ENCODE measurements around the gene CD300A.
A peak's percentile ranks its signal among the peaks of the same experiment; 100 is the strongest.

The CD300A gene

DNA sequence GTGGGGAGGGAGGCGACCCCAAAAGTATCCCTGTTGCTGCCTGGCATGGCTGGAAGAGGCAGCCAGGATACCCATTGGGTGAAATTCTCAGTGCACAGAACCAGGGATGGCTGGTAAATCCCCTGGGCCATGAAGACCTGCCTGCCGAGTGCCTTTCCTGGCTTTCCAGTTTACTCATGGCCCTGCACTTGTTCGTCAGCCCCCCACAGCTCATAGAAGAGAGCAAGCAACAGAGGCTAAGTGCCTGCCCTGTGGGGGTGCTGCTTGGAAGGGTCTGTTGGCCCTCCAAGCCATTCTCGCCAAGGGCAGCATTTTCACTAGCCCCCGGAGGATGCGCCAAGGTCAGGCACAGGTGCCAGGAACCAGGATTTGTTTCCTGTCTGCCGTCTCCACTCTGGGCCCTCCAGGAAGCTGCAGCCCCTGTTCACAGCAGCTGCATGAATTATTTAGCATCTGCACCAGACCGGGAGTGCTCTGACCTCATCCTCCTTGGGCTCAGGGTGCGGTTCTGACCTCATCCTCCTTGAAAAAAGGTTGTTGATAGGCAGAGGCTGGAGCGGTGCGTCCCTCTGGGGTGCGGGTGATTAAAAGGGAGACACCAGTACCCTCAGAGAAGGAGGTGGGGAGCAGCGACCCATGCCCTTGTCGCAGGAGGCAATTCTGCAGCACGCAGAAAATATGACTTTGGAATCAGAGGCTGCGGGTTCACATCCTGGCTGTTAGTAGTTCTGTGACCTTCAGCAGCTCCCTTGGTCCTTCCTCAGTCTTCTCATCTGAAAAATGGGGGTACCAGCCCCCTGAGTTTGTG is 14.2 kb upstream of the CD300A start:
- no peak overlapping the region for H3K23ac ChIP-seq (ENCODE audit: low read depth, low read length, poor library complexity)
- H3K4me1 ChIP-seq (ENCODE audit: control insufficient read depth in 2 of 2, insufficient read depth in 1 of 2, low read depth in 1 of 2, low read length in 2 of 2) = peaks cover 18 to 22% of the 10 kb centered on the region in 2 donors
- no peak for DNase-seq (ENCODE audit: low spot score)
- no peak overlapping the region for H4K91ac ChIP-seq (ENCODE audit: low read depth, low read length, poor library complexity)
- H2AFZ ChIP-seq (ENCODE audit: low read length) = peak overlapping the region; percentile 58
- no peak overlapping the region for H3K4ac ChIP-seq (ENCODE audit: low read length)
- WGBS, 2 donors (ENCODE audit: extremely low coverage in 2 of 2, insufficient read length in 2 of 2, insufficient replicate concordance in 1 of 2) = no CpG with 5 or more reads among the region's 16 CpGs
- H3K9me3 ChIP-seq (replicated peaks in 1 of 2; ENCODE audit: control insufficient read depth in 2 of 2, insufficient read depth in 1 of 2, low read depth in 1 of 2, low read length in 2 of 2) = no peaks in the 10 kb centered on the region
- peaks cover 0 to 32% (median 14%) of the 10 kb centered on the region in 3 experiments for H3K27me3 ChIP-seq (ENCODE audit: control insufficient read depth in 3 of 3, insufficient read depth in 3 of 3, low read depth in 1 of 3, low read length in 3 of 3)
- peak overlapping the region; percentile 15 for H3K18ac ChIP-seq (ENCODE audit: low read length)
- H3K4me2 ChIP-seq (ENCODE audit: insufficient read depth, low read length, poor library complexity, severe bottlenecking) = no peak overlapping the region
- no peak overlapping the region for H2BK12ac ChIP-seq (ENCODE audit: low read length)
- H2AK5ac ChIP-seq (ENCODE audit: low read depth, low read length) = no peak overlapping the region
- no peak overlapping the region for H3K14ac ChIP-seq (ENCODE audit: low read length)
- H3K36me3 ChIP-seq (replicated peaks in 1 of 2; ENCODE audit: control insufficient read depth in 2 of 2, insufficient read depth in 2 of 2, low read length in 2 of 2) = peaks cover 0 to 5% of the 10 kb centered on the region in 2 donors
- H3K4me3 ChIP-seq (ENCODE audit: low read length in 2 of 2) = no peak overlapping the region
- no peak overlapping the region for H4K8ac ChIP-seq (ENCODE audit: low read depth, low read length)
- H3K27ac ChIP-seq (replicated peaks; ENCODE audit: low read length) = no peak overlapping the region
- peak overlapping the region; percentile 8 for H2BK15ac ChIP-seq (ENCODE audit: low read length)
- H3K79me1 ChIP-seq (ENCODE audit: low read depth, low read length) = peaks cover 2% of the 10 kb centered on the region
- no peak overlapping the region for H3K9ac ChIP-seq (ENCODE audit: low read depth, low read length, poor library complexity)
- H2BK120ac ChIP-seq (ENCODE audit: low read depth, low read length) = no peak overlapping the region
- H2BK5ac ChIP-seq (ENCODE audit: low read length) = no peak overlapping the region

DNA sequence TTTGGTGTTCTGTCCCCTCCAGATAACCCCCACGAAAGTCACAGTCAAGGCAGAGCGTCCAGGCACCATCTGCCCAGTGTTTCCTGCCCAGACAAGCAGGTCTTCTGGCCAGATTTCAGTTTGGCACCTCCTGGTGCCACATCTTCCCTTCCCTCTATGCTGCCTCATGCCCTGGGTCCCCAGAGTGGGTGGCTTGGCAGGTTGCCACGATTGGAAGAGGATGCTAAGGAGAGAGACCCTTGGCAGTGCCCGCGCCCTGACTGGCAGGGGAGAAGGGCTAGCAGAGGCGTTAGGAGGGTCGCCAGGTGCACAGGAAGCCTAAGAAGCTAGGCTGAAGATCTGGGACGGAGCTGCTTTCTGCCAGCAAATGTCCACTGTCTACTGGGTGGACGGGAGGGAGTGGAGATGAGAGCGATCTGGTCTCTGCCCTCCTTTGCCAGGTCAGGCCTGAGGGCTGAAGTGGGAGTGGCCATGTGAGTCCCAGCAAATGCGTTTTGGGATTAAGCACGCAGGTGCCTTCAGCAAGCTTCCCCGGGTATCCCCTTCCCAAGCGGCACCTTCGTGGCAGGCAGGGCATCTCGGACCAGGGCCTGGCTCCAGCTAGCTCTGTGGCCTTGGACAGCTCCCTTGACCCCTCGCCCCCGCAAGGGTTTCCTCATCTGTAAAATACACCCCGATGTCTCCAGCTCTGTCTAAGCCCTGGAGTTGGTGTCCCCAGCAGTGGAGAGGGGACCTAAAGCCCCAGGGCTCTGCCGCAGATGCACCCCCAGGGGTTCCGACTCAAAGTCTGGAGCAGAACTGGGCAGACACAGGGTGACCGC is 13.4 kb upstream of the CD300A start:
- no peak for DNase-seq (ENCODE audit: low spot score)
- H3K23ac ChIP-seq (ENCODE audit: low read depth, low read length, poor library complexity) = no peak overlapping the region
- H3K18ac ChIP-seq (ENCODE audit: low read length) = peak overlapping the region; percentile 98
- H4K8ac ChIP-seq (ENCODE audit: low read depth, low read length) = no peak overlapping the region
- H3K27me3 ChIP-seq (ENCODE audit: control insufficient read depth in 3 of 3, insufficient read depth in 3 of 3, low read depth in 1 of 3, low read length in 3 of 3) = peaks cover 0 to 32% (median 16%) of the 10 kb centered on the region in 3 experiments
- H3K4me1 ChIP-seq (ENCODE audit: control insufficient read depth in 2 of 2, insufficient read depth in 1 of 2, low read depth in 1 of 2, low read length in 2 of 2) = peaks cover 18 to 22% of the 10 kb centered on the region in 2 donors
- H2BK12ac ChIP-seq (ENCODE audit: low read length) = peak overlapping the region; percentile 88
- H3K9ac ChIP-seq (ENCODE audit: low read depth, low read length, poor library complexity) = no peak overlapping the region
- peak overlapping the region; percentile 59 for H4K91ac ChIP-seq (ENCODE audit: low read depth, low read length, poor library complexity)
- peak overlapping the region; percentile 66 for H2AFZ ChIP-seq (ENCODE audit: low read length)
- peak overlapping the region; percentile 53 for H2AK5ac ChIP-seq (ENCODE audit: low read depth, low read length)
- H2BK5ac ChIP-seq (ENCODE audit: low read length) = peak overlapping the region; percentile 93
- H3K27ac ChIP-seq (replicated peaks; ENCODE audit: low read length) = no peak overlapping the region
- peak overlapping the region; percentile 78 for H3K4me2 ChIP-seq (ENCODE audit: insufficient read depth, low read length, poor library complexity, severe bottlenecking)
- no CpG with 5 or more reads among the region's 22 CpGs for WGBS, 2 donors (ENCODE audit: extremely low coverage in 2 of 2, insufficient read length in 2 of 2, insufficient replicate concordance in 1 of 2)
- peak overlapping the region; percentile 83 for H2BK15ac ChIP-seq (ENCODE audit: low read length)
- H3K4ac ChIP-seq (ENCODE audit: low read length) = no peak overlapping the region
- H3K9me3 ChIP-seq (replicated peaks in 1 of 2; ENCODE audit: control insufficient read depth in 2 of 2, insufficient read depth in 1 of 2, low read depth in 1 of 2, low read length in 2 of 2) = no peaks in the 10 kb centered on the region
- H2BK120ac ChIP-seq (ENCODE audit: low read depth, low read length) = peak overlapping the region; percentile 83
- peak overlapping the region; percentile 58 for H3K14ac ChIP-seq (ENCODE audit: low read length)
- H3K4me3 ChIP-seq (ENCODE audit: low read length in 2 of 2) = peak overlapping the region in 1 of 2 donors; percentile 69
- H3K79me1 ChIP-seq (ENCODE audit: low read depth, low read length) = no peaks in the 10 kb centered on the region
- H3K36me3 ChIP-seq (replicated peaks in 1 of 2; ENCODE audit: control insufficient read depth in 2 of 2, insufficient read depth in 2 of 2, low read length in 2 of 2) = peaks cover 0 to 3% of the 10 kb centered on the region in 2 donors

DNA sequence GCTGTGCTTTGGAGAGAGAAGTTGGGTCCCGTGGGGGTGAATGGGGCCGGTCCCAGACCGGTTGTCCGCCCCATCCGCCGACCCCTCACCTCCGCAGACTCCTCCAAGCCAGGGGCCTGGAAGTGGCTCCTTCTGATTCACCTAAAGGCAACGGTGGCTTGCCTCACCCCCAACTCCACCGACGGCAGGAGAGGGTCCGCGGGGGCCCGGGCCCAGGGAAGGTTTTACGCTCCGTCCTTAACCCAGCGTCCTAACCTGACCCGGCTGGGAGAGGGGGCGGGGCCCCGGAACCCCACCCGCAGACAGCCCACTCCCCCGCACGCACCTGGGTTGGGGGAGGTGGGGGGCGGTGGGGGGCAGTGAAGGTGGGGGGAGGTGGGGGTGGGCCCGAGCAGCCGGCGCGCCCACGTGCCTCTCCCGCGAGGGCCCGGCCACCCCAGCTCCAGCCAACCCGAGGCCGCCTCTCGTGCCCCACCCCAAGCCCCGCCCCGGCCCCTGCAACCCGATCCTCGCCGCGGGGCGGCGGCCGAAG is 12.7 kb upstream of the CD300A start:
- Histone ChIP-seq H4K8ac (ENCODE audit: low read depth, low read length) (no peak overlapping the region), H2BK12ac (ENCODE audit: low read length) (peak overlapping the region; percentile 88), H4K91ac (ENCODE audit: low read depth, low read length, poor library complexity) (peak overlapping the region; percentile 59), H3K18ac (ENCODE audit: low read length) (peak overlapping the region; percentile 98), H3K27me3 (ENCODE audit: control insufficient read depth in 3 of 3, insufficient read depth in 3 of 3, low read depth in 1 of 3, low read length in 3 of 3) (peaks cover 0 to 32% (median 16%) of the 10 kb centered on the region in 3 experiments), H2AFZ (ENCODE audit: low read length) (peak overlapping the region; percentile 100), H2BK15ac (ENCODE audit: low read length) (peak overlapping the region; percentile 83), H3K36me3 (replicated peaks in 1 of 2; ENCODE audit: control insufficient read depth in 2 of 2, insufficient read depth in 2 of 2, low read length in 2 of 2) (peaks cover 0 to 3% of the 10 kb centered on the region in 2 donors), H2BK5ac (ENCODE audit: low read length) (peak overlapping the region; percentile 93), H3K4me1 (ENCODE audit: control insufficient read depth in 2 of 2, insufficient read depth in 1 of 2, low read depth in 1 of 2, low read length in 2 of 2) (peaks cover 18 to 22% of the 10 kb centered on the region in 2 donors), H3K23ac (ENCODE audit: low read depth, low read length, poor library complexity) (no peak overlapping the region), H3K4me2 (ENCODE audit: insufficient read depth, low read length, poor library complexity, severe bottlenecking) (peak overlapping the region; percentile 78), H3K4me3 (ENCODE audit: low read length in 2 of 2) (peak overlapping the region in 1 of 2 donors; percentile 69), H3K14ac (ENCODE audit: low read length) (peak overlapping the region; percentile 58), H3K9me3 (replicated peaks in 1 of 2; ENCODE audit: control insufficient read depth in 2 of 2, insufficient read depth in 1 of 2, low read depth in 1 of 2, low read length in 2 of 2) (no peaks in the 10 kb centered on the region), H2AK5ac (ENCODE audit: low read depth, low read length) (peak overlapping the region; percentile 53), H3K4ac (ENCODE audit: low read length) (no peak overlapping the region), H2BK120ac (ENCODE audit: low read depth, low read length) (peak overlapping the region; percentile 83), H3K27ac (replicated peaks; ENCODE audit: low read length) (no peak overlapping the region), H3K9ac (ENCODE audit: low read depth, low read length, poor library complexity) (peak overlapping the region; percentile 72), H3K79me1 (ENCODE audit: low read depth, low read length) (no peaks in the 10 kb centered on the region)
- DNase-seq (ENCODE audit: low spot score) = no peak
- WGBS, 2 donors (ENCODE audit: extremely low coverage in 2 of 2, insufficient read length in 2 of 2, insufficient replicate concordance in 1 of 2) = no CpG with 5 or more reads among the region's 43 CpGs
